Hepatocyte (in vitro differentiated cells): Measurements from ENCODE around the gene TCF4.

Source experiments
- EZH2 ChIP-seq: fragments of 200-600 bp; sonication (generic); IDR thresholded peaks from 2 replicates; pipeline ENCODE4 v1.6.1; 2016; ENCODE audit warnings: antibody characterized with exemption, mild to moderate bottlenecking, borderline replicate concordance
- EZH2phosphoT487 ChIP-seq: fragments of 200-600 bp; sonication (generic); IDR thresholded peaks from one replicate; pipeline ENCODE4 v1.6.1; 2018; ENCODE audit warnings: antibody characterized with exemption, mild to moderate bottlenecking, low read depth, moderate library complexity; ENCODE audit not compliant: unreplicated experiment, severe bottlenecking
- TF ChIP-seq, protein P1 (sequence below): fragments of 200-600 bp; sonication (generic); IDR thresholded peaks from 2 replicates; pipeline ENCODE4 v1.5.1; 2016; ENCODE audit warnings: antibody characterized with exemption, mild to moderate bottlenecking; ENCODE audit not compliant: poor library complexity

DNA sequence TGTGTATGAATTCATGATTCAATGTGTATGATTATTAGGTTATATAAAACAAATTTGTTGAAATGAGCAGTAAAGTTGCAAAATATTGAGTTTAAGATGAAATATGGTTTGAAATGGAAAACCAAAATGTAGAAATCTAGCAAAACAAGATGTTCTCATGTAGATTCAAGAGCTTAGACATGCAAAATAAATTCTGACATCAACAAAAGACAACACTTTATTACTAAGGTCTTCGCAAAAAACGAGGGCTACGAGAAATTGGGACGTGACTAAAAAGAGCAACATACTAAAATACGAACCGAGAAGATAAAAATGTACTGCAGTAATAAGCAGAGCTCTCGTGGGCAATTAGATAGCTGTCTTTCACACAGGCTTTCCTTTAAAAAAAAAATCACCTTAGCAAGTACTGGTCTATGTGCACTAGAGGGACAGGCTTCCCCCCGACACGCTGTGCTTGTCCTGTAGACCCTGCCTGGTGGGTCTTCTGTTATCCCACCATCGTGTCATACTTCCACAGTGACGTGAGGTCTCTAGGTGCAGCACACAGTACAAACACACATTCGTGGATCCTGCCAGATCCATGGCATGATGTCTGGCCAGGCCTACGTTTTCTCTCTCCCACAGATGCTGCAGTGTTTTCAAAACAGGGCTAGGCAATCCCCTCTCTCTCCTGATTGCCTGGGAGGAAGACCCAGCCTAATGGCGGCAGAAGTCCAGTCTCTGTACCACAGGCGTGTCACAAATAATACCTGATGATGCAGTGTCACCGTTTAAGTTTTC lies 240.8 kb downstream of the TCF4 start:
- TF ChIP-seq, protein P1, sequence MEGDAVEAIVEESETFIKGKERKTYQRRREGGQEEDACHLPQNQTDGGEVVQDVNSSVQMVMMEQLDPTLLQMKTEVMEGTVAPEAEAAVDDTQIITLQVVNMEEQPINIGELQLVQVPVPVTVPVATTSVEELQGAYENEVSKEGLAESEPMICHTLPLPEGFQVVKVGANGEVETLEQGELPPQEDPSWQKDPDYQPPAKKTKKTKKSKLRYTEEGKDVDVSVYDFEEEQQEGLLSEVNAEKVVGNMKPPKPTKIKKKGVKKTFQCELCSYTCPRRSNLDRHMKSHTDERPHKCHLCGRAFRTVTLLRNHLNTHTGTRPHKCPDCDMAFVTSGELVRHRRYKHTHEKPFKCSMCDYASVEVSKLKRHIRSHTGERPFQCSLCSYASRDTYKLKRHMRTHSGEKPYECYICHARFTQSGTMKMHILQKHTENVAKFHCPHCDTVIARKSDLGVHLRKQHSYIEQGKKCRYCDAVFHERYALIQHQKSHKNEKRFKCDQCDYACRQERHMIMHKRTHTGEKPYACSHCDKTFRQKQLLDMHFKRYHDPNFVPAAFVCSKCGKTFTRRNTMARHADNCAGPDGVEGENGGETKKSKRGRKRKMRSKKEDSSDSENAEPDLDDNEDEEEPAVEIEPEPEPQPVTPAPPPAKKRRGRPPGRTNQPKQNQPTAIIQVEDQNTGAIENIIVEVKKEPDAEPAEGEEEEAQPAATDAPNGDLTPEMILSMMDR = no peak
- no peak for TF ChIP-seq EZH2
- no peak for TF ChIP-seq EZH2phosphoT487
